ENCODE measurements around the gene WDR59. TPM values are rescaled to one million over a fixed set of nuclear protein-coding genes. Genes with fewer than 3 reads are reported as not detected.
A peak's percentile ranks its signal among the peaks of the same experiment; 100 is the strongest.
"Not testable (repeated sequence)": the region's sequence is repeated elsewhere in the genome, so short reads cannot be mapped to it uniquely, and the experiment has no call there.

Gene WDR59, protein sequence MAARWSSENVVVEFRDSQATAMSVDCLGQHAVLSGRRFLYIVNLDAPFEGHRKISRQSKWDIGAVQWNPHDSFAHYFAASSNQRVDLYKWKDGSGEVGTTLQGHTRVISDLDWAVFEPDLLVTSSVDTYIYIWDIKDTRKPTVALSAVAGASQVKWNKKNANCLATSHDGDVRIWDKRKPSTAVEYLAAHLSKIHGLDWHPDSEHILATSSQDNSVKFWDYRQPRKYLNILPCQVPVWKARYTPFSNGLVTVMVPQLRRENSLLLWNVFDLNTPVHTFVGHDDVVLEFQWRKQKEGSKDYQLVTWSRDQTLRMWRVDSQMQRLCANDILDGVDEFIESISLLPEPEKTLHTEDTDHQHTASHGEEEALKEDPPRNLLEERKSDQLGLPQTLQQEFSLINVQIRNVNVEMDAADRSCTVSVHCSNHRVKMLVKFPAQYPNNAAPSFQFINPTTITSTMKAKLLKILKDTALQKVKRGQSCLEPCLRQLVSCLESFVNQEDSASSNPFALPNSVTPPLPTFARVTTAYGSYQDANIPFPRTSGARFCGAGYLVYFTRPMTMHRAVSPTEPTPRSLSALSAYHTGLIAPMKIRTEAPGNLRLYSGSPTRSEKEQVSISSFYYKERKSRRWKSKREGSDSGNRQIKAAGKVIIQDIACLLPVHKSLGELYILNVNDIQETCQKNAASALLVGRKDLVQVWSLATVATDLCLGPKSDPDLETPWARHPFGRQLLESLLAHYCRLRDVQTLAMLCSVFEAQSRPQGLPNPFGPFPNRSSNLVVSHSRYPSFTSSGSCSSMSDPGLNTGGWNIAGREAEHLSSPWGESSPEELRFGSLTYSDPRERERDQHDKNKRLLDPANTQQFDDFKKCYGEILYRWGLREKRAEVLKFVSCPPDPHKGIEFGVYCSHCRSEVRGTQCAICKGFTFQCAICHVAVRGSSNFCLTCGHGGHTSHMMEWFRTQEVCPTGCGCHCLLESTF
- 58.0 TPM for polyA plus RNA-seq (ENCODE audit: insufficient read length)

DNA sequence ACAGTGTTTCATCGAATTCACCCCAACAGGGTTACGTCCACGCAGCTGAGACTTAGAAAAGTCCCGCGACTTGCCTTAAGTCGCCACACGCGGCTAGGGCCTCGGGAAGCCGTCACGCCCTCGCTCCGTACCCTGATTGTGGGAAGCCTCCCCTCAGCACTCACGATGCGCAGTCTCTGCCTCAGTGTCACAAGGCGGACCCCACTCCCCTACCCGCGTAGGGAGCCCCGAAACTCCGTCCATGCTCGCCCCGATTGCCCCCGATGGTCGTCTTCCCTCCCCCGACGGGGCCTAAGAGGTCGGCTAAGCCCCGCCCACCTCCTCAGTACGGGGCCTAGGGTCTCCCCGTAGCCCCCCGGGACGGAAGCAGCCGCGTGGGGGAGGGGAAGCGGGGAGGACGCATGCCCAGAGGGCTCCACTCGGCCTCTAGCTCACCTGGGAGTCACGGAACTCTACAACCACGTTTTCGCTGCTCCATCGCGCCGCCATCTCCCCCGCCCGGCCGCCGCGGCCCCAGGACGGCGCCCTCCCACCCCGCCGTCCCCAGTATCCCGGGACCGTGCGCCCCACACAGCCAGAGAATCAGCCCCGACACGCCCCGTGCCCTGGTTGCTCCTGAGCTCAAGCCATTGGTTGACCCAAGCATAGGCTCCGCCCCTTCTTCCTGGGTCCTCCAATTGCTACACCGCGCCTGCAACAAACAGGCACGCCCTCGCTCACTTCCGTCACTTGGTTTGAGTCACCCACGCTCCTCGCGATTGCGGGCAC is at the start of gene WDR59:
WDR59 (minus strand) TSS at position 595 of the 768 bp plus-strand sequence; CDS start at position 489, 106 bp downstream.
- peak; percentile 99 for DNase-seq

DNA sequence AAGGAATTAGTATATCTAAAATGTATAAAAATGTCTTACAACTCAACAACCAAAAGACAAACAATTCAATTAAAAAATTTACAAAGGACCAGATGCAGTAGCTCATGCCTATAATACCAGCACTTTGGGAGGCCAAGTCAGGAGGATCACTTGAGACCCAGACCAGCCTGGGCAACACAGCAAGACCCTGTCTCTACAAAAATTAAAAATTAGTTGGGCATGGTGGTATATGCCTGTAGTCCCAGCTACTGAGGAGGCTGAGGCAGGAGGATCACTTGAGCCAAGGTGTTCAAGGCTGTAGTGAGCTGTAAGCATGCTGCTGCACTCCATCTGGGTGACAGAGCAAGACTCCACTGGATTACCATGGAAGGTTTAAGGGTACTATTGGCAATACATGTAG is 47.7 kb upstream of the WDR59 start:
- no peak for DNase-seq

DNA sequence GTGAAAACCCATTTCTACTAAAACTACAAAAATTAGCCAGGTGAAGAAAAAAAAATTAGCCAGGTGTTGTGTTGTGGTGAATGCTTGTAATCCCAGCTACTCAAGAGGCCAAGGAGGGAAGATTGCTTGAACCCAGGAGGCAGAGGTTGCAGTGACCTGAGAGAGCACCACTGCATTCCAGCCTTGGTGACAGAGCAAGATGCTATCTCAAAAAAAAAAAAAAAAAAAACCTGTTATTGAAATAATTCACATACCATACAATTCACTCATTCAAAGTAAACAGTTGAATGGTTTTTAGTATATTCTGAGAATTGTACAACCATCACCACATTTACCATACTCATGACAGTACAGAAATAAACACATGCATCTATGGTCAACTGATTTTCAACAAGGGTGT is 44.9 kb upstream of the WDR59 start:
- DNase-seq = no peak

DNA sequence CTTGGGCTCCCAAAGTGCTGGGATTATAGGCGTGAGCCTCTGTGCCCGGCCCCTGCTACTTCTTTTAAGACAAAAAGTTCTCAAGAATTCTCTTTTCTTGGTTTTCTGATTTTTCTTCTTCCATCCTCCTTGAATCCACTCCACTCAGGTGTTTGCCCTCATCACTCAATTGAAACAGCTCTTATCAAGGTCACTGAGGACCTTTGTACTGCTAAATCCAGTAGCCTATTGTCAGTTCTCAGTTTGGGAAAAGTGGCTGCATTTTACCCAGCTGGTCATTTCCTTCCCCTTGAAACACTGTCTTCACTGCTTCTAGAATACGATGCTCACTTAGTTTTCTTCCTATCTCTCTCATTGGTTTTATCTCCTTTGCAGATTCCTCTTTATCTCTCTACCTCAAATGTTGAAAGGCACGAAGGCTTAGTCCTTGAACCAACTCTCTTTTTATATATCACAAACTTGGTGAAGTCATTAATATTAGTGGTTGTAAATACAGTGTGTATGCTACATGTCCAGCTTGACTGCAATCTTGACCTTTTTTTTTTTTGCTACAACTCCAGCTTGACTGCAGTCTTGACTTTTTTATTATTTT is 43.7 kb upstream of the WDR59 start:
- no peak for DNase-seq

DNA sequence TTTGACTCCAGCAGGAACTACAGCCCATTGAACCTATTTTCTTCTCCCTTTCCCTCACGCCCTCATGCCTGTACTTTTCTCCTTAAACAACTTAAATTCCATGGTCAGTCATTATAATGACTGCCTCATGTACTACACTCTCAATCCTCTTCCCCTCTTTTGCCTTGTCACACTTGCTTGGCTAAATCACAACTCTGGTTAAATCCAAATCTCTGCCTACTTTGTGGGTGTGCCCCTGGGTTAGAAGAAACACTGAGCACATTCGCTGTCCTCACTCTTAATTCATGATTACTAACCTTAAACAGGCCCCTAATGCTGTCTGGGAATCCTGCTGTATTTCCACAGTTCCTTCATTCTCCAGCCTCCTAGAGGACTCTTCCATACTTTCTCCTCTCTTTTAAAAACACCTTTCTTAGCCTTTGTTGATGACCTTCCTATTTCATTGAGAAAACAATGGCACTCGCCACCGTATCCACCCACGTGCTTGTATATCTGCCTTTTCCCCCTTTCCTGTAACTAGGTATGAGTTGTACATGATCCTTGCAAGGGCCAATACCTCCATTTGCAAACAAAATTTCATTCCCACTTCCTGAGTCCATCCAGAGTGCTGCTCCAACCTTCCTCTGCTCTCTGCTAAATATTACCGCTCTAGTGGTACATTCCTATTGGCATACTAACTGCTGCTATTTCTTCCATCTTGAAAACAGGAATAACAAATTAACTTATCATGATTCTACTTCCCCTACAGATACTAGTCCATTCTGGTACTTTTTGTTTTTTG is 42.8 kb upstream of the WDR59 start:
- no peak for DNase-seq

DNA sequence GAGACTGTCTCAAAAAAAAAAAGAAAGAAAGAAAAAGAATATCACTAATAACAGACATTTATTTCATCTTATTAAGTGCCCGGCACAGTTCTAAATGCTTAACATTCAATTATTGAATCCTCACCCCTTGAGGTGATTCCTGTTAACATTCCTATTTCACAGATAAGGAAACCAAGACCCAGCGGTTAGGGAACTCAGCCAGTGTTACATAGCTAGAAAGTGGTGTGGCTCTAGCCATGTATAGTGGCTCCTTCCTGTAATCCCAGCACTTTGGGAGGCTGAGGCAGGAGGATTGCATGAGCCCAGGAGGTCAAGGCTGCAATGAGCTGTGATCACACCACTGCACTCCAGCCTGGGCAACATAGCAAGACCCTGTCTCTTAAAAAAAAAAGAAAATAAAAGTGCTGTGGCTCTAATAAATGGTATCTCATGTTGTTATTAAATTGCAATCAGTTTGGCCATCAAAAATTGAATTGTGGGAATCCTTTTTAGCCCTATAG is 42.0 kb upstream of the WDR59 start:
- DNase-seq = no peak

DNA sequence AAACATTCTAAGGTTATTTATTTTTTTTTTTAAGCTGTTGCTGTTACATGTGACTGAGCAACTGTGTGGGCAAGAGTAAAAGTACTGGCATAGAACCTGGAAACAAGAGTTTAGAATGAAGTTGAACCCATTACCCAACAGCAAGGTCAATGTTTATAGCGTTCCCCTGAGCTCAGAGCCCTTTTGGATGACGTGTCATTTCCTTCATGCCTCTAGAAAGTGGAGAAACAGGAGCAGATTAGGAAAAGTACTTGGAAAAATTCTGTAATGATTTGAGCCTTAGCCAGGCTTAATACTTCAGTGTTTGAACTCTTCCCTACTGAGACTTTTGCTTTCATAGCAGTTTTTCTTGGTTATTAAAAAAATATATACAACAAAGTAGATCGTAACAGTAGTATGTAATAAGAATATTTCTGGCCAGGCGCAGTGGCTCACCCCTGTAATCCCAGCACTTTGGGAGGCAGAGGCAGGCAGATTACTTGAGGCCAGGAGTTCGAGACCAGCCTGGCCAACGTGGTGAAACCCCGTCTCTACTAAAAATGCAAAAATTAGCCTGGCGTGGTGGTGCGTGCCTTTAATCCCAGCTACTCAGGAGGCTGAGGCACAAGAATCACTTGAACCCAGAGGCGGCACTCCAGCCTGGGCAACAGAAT is 41.4 kb upstream of the WDR59 start:
- peak; percentile 87 for DNase-seq

DNA sequence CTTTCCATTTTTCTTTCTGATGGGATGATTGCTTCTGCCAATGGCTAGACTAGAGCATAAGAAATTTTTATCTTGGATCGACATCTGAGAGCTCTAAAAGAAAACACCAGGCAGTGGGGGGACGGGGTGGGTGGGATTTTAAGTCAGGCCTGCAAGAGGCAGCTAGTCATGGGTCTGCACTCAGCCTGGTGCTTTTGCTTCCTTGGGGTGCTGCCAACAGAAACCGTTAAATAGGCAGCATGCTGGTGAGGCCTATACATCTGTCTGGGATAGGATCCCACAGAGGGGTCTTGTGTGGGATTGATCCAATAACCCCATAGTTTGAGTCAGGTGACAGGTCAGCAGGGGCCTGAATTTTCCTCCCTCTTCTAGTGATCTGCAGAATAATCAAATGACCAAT is 40.8 kb upstream of the WDR59 start:
- DNase-seq = no peak

DNA sequence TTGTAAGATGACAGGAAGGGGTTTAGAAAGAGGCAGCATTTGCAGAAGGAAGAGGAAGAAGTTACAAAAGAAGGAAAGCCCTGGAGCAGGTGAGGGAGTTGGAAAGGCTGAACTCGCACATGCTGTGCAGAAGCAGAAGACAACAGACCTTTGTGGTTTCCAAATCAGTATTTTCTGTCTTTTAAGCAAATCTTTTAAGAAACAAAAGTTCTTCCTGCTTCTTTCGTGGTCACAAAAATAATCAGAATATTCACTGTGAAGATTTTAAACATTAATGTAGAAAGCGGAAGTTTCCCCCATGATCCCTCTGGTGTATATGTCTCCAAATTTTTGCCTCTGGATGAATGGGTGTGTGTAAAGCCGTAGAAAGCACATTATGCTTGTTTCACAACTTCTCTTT is 39.7 kb upstream of the WDR59 start:
- no peak for DNase-seq

DNA sequence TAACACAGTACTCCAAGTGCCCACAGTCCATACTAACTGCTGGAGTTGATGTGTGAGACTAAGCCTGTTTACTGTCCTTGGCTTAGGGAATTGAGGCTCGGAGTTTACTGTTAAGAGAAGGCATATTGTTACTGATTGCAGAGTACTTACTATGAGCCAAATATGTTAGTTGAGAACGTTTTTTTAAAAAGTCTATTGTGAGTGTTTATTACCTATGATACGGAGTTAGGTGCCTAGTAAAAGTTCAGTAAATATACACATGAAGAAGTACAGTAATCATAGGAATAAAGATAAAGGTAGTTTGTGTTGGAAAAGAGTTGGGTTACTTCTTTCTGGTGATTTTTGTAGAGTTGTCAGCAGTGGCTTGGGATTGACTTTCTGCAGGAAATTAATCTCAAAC is 39.3 kb upstream of the WDR59 start:
- DNase-seq = no peak

DNA sequence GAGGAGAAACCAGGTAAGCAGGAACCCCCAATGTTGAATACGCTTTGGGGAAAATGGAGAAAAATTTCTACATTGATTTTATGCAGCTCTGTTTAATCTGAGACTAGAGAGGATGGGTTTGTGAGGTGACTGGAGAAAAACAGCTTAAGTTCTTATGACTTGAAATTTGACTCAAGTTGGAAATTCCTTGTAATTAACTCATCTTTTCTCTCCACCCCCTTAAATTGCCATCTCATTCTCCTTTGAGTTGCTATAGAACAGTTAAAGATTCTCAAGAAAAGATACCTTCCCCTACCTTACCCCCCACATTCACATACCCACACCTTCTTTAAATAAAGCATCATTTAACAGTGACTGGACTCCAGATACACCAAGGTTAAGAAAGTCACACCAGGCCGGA is 38.1 kb upstream of the WDR59 start:
- DNase-seq = no peak

DNA sequence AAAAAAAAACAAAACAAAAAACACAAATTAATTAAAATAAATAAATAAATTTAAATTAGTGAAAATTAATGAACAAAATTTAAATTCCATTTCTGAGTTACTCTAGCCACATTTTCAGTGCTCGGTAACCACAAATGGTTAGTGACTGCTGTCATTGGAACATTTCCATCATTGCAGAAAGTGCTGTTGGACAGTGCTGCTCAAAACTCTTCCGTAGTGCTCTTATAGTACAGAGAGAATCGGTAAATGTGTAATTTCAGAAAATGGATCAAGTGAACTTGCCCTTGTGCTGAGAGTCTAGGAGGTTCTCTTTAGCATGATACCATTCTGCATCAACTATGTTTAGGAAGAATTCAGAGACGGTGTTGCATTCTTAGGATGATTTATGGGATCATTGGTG is 37.6 kb upstream of the WDR59 start:
- DNase-seq = no peak

DNA sequence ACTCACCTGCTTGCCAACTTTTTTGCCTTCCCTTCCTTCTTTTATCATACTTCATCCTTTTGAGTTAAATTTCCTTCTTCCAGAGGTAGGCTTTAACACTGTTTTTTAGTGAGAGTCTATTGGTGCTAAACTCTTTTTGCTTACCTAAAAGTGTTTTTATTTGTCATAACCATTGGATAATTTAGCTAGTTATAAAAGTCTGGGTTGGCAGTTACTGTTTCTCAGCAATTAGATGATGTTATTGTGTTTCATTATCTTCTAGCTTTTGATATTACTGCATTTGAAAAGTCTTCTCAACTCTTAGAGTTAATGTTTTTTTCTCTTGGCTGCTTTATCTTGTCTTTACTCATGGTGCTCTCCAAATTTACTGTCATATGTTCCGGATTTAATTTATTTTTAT is 36.5 kb upstream of the WDR59 start:
- DNase-seq = no peak

DNA sequence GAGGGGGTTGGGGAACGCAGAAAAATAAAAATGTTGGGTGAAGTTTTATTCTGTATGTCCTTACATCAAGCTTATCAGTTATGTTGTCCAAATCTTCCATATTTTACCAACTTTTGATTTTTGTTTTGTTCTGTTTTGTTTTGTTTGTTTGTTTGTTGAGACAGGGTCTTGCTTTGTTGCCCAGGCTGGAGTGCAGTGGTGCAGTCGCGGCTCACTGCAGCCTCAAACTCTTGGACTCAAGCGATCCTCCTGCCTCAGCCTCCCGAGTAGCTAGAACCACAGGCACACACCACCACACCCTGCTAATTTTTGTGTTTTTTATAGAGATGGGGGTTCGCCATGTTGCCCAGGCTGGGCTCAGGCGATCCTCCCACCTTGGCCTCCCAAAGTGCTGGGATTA is 34.7 kb upstream of the WDR59 start:
- DNase-seq = no peak

DNA sequence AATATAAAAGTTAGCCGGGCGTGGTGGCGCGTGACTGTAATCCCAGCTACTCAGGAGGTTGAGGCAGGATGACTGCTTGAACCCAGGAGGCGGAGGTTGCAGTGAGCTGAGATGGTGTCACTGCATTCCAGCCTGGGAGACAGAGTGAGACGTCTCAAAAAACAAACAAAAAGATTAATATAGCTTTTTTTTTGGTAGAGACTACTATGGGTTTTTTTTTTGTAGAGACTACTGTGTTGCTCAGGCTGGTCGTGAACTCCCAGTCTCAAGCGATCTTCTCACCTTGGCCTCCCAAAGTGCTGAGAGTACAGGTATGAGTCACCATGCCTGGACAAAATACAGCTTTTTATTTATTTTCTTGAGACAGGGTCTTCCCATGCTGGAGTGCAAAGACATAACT is 34.1 kb upstream of the WDR59 start:
- no peak for DNase-seq

DNA sequence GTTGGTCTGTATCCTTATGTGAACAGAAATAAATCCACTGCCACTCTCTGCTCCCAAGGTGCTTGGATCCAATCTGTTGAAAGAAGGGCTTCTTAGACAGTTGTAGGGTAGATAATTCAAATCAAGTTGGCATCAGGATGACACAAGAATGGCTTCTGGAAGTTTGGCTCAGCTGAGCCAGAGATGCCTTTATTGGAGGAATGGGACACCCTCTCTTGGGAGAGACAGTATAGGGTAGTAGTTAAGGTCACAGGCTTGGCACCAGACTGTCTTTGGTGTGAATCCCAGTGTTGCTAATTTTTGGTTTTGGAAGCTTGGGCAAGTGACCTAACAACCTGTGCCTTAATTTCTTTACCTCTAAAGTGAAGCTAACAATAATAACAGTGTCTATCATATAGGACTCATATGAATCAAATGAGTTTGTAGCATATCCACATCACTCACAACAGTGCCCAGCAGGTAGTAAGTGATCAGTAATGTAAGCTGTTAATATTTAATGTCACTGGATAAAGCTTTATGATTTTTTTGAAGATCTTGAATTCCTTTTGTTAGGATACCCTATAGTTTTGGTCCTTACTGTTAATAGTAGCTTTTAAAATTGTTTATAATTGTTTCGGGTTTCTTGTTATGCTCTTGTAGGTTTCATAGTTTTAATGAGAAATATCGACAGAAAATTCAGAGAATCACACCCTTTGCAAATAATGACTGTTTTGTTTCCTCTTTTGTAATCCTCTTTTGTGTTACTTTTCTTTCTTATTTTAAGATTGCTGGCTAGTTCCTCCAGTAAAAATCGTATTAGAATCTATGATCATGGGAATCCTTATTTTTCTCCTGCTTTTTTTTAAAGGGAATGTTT is 33.0 kb upstream of the WDR59 start:
- no peak for DNase-seq

DNA sequence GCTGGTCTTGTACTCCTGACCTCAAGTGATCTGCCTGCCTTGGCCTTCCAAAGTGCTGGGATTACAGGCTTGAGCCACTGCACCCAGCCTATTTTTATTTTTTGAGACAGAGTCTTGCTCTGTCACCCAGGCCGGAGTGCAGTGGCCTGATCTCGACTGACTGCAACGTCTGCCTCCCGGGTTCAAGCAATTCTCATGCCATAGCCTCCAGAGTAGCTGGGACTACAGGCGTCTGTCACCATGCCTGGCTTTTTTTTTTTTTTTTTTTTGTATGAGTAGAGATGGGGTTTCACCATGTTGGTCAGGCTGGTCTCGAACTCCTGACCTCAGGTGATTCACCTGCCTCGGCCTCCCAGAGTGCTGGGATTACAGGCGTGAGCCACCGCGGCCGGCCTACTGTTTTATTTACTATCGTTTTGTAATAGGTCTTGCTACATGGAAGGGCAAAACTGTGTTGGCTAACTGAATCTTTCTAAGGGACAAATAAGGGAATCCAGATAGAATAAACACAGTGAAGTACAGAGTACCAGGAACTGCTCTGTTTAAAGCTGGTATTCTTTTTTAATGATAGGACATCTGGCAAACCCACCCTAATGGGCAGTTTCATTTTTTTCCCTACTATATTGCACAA is 31.6 kb upstream of the WDR59 start:
- DNase-seq = not testable (repeated sequence)

DNA sequence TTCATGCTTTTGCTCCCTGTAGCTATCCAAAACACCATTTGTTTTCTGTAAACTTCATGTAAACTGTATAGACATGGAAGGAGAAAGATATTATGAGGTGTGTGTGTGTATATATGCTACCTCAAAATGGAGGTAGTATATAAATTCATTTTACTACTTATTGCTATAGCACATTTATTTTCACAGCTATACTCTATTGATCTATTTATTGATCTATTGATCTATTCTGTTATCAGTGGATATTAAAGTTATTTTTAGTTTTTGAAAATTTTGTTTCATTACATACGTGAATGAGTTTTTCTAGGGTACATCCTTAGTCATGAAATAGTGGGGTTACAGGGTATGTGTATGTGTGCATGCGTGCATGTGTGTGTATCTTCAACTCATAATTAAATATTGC is 29.4 kb upstream of the WDR59 start:
- DNase-seq = no peak

DNA sequence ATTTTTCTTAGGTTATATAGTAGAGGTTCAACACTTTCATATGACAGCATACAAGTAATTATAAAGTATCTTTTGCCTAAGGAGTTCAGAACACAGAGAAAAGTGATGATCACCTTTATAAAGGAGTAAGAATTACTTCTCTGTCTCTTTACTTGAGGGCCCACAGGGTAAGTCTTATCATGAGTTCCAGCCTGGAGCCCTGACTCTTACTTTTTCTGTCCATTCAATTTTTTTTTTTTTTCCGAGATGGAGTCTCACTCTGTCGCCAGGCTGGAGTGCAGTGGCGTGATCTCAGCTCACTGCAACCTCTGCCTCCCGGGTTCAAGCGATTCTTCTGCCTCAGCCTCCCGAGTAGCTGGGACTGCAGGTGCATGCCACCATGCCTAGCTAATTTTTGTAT is 28.2 kb upstream of the WDR59 start:
- DNase-seq = not testable (repeated sequence)

All from hindlimb muscle (tissue), 1 donor.